Kasumi-1 (cell line): Measurements from ENCODE around the gene ZBED5.

Experiments
- DNase-seq, 2 experiments: peaks; one replicate each; lab custom pipeline; 2025; lab: John Stamatoyannopoulos, UW

ZBED5 gene

GRCh38 chr11:10878408-10879214 is 20.8 kb upstream of the ZBED5 start:
- DNase-seq = peak; percentile 90 to 97

- no peak for DNase-seq
Measured at GRCh38 chr11:10876158-10876557, 18.3 kb upstream of the ZBED5 start.

GRCh38 chr11:10875430-10876021 is 17.7 kb upstream of the ZBED5 start:
- no peak for DNase-seq

- DNase-seq = no peak
Measured at GRCh38 chr11:10872097-10872496, 14.2 kb upstream of the ZBED5 start.

- DNase-seq = no peak
Measured at GRCh38 chr11:10868352-10868751, 10.5 kb upstream of the ZBED5 start.

- DNase-seq = no peak
Measured at GRCh38 chr11:10866893-10867331, 9.1 kb upstream of the ZBED5 start.

- DNase-seq = no peak
Measured at GRCh38 chr11:10865837-10866270, 8.0 kb upstream of the ZBED5 start.

- no peak for DNase-seq
Measured at GRCh38 chr11:10864688-10865087, 6.8 kb upstream of the ZBED5 start.

- DNase-seq = peak; percentile 29 to 41
Measured at GRCh38 chr11:10862446-10862845, 4.6 kb upstream of the ZBED5 start.

- no peak for DNase-seq
Measured at GRCh38 chr11:10861799-10862198, 3.9 kb upstream of the ZBED5 start.

- DNase-seq = no peak
Measured at GRCh38 chr11:10861047-10861446, 3.2 kb upstream of the ZBED5 start.

GRCh38 chr11:10858439-10859325 is 829 bp upstream of the ZBED5 start:
- peak; percentile 59 to 70 for DNase-seq

GRCh38 chr11:10857459-10857708 is 469 bp downstream of the ZBED5 start:
- DNase-seq = no peak

- peak; percentile 29 to 62 for DNase-seq
Measured at GRCh38 chr11:10856689-10857458, 979 bp downstream of the ZBED5 start.

- DNase-seq = no peak
Measured at GRCh38 chr11:10855295-10855694, 2.6 kb downstream of the ZBED5 start.

- no peak for DNase-seq
Measured at GRCh38 chr11:10847960-10848860, 9.6 kb downstream of the ZBED5 start.

GRCh38 chr11:10846660-10847059 is 11.2 kb downstream of the ZBED5 start:
- DNase-seq = no peak

- no peak for DNase-seq
Measured at GRCh38 chr11:10845589-10845988, 12.3 kb downstream of the ZBED5 start.

GRCh38 chr11:10844796-10845195 is 13.1 kb downstream of the ZBED5 start:
- no peak for DNase-seq

GRCh38 chr11:10844356-10844755 is 13.5 kb downstream of the ZBED5 start:
- no peak for DNase-seq

- DNase-seq = no peak
Measured at GRCh38 chr11:10838881-10839280, 19.0 kb downstream of the ZBED5 start.
